Stimulated activated naive CD8-positive, alpha-beta T cell treated with anti-CD3 and anti-CD28 coated beads, Interleukin-15, Interleukin-2, amounts not matched to agents 100 U/mL and 50 U/mL, for 24 hours (primary cell): ENCODE results near the gene ALKBH2.
"Not testable (repeated sequence)": the region's sequence is repeated elsewhere in the genome, so short reads cannot be mapped to it uniquely, and the experiment has no call there.

ENCODE experiments used
- ATAC-seq: fragments of 150-1000 bp; cut with Tn5 transposase; one replicate; pipeline ENCODE4 v1.10.0; 2021
- DNase-seq: peaks from one replicate; pipeline ENCODE4 v3.0.0; 2021

ALKBH2 gene

GRCh38 chr12:109069307-109070271 lies 23.7 kb downstream of the ALKBH2 start:
- ATAC-seq (no peak), DNase-seq (no peak)

GRCh38 chr12:109065853-109066193 lies 27.4 kb downstream of the ALKBH2 start:
- ATAC-seq, result no peak
- no peak for DNase-seq

GRCh38 chr12:109065154-109065852 lies 28.0 kb downstream of the ALKBH2 start:
- no peak for ATAC-seq
- DNase-seq, result no peak

GRCh38 chr12:109064143-109064542 lies 29.1 kb downstream of the ALKBH2 start:
- no peak for ATAC-seq
- no peak for DNase-seq

GRCh38 chr12:109058773-109059172 lies 34.5 kb downstream of the ALKBH2 start:
- ATAC-seq, result no peak

GRCh38 chr12:109057376-109057775 lies 35.9 kb downstream of the ALKBH2 start:
- ATAC-seq (no peak), DNase-seq (no peak)

More at GRCh38 chr12:109058773-109059172, 34.5 kb downstream of the ALKBH2 start:
- no peak for DNase-seq

- no peak for DNase-seq
- ATAC-seq, result no peak
Measured at GRCh38 chr12:109056891-109057290, 36.4 kb downstream of the ALKBH2 start.

- no peak for DNase-seq
Measured at GRCh38 chr12:109054520-109054919, 38.8 kb downstream of the ALKBH2 start.

GRCh38 chr12:109054124-109054513 lies 39.2 kb downstream of the ALKBH2 start:
- ATAC-seq, DNase-seq: not testable (repeated sequence)

More at GRCh38 chr12:109054520-109054919, 38.8 kb downstream of the ALKBH2 start:
- ATAC-seq, result no peak

GRCh38 chr12:109053382-109054123 lies 39.7 kb downstream of the ALKBH2 start:
- ATAC-seq (peak; percentile 71), DNase-seq (peak; percentile 34)

- ATAC-seq, result peak; percentile 85
Measured at GRCh38 chr12:109052414-109053323, 40.6 kb downstream of the ALKBH2 start, which contains the start of gene USP30. Gene USP30, plus strand, starts transcription at chr12:109052576. Its CDS starts 103 bp downstream, at chr12:109052679.

GRCh38 chr12:109052097-109052413 lies 41.2 kb downstream of the ALKBH2 start:
- no peak for ATAC-seq
- DNase-seq, result no peak

More at GRCh38 chr12:109052414-109053323, 40.6 kb downstream of the ALKBH2 start, which contains the start of gene USP30:
- peak; percentile 88 for DNase-seq

- DNase-seq, ATAC-seq: not testable (repeated sequence)
Measured at GRCh38 chr12:109049794-109050193, 43.5 kb downstream of the ALKBH2 start.

- not testable (repeated sequence) for ATAC-seq
Measured at GRCh38 chr12:109048706-109049105, 44.6 kb downstream of the ALKBH2 start.

GRCh38 chr12:109047081-109047805 lies 46.0 kb downstream of the ALKBH2 start:
- ATAC-seq, result no peak
- DNase-seq, result no peak

More at GRCh38 chr12:109048706-109049105, 44.6 kb downstream of the ALKBH2 start:
- not testable (repeated sequence) for DNase-seq

- ATAC-seq (no peak), DNase-seq (no peak)
Measured at GRCh38 chr12:109044241-109044640, 49.0 kb downstream of the ALKBH2 start.
